ENCODE measurements around the gene RALY.

GRCh38 chr20:34120213-34120612, 126.5 kb downstream of the RALY start:
- no peak for TF ChIP-seq CTCF (conservative IDR thresholded peaks at IDR 0.05)
- no peak for TF ChIP-seq ZFX (IDR thresholded peaks at IDR 0.05)

Data from C4-2B (cell line).